GM18498 (cell line): ENCODE measurements around the gene BFAR.
"Not testable (repeated sequence)": the region's sequence is repeated elsewhere in the genome, so short reads cannot be mapped to it uniquely, and the experiment has no call there.

Experiments
- ATAC-seq: cut with Tn5 transposase; IDR thresholded peaks from one replicate; pipeline ENCODE4 v1.9.1; 2021; ENCODE audit warnings: mild to moderate bottlenecking, moderate library complexity; ENCODE audit not compliant: unreplicated experiment

BFAR gene

DNA sequence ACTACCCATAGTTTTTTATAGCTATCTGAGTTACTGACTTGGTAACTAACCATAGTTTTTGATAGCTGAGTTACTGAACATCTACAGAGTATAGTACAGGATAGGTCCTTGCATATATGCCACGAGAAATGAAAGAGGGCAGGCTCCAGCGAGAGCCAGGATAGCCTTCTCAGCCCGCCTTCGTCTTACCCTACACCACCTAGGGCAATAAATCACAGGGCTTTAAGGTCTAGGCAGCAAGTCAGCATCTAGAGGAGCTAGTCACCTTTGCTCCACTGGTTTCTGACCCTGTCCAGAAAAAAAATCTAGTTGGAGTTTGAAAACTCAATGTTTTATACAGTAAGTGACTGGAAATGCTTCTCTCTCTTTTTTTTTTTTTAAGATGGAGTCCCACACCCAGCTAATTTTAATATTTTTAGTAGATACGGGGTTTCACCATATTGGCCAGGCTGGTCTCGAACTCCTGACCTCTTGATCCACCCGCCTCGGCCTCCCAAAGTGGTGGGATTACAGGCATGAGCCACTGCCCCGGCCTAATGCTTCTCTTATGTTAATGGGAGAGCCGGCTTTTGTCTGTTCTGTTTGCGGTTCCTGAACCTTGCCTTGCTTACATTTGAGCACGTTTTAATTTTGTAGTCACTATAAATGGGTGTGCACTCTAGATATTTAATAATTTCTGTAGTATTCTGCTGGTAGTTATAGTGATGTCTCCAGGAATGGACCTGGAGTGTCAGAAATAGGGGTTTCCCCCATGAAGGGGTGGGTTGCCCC lies 2.8 kb downstream of the BFAR start:
- ATAC-seq, result no peak

DNA sequence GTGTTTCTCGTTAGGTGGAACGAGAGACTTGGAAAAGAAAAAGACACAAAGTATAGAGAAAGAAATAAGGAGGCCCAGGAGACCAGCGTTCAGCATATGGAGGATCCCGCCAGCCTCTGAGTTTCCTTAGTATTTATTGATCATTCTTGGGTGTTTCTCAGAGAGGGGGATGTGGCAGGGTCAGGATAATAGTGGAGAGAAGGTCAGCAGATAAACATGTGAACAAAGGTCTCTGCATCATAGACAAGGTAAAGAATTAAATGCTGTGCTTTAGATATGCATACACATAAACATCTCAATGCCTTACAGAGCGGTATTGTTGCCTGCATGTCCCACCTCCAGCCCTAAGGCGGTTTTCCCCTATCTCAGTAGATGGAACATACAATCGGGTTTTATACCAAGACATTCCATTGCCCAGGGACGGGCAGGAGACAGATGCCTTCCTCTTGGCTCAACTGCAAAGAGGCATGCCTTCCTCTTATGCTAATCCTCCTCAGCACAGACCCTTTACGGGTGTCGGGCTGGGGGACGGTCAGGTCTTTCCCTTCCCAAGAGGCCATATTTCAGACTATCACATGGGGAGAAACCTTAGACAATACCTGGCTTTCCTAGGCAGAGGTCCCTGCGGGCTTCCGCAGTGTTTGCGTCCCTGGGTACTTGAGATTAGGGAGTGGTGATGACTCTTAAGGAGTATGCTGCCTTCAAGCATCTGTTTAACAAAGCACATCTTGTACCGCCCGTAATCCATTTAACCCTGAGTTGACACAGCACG lies 3.6 kb downstream of the BFAR start:
- not testable (repeated sequence) for ATAC-seq

- ATAC-seq, result not testable (repeated sequence)
Observed at GRCh38 chr16:14636951-14637240, 4.1 kb downstream of the BFAR start.

DNA sequence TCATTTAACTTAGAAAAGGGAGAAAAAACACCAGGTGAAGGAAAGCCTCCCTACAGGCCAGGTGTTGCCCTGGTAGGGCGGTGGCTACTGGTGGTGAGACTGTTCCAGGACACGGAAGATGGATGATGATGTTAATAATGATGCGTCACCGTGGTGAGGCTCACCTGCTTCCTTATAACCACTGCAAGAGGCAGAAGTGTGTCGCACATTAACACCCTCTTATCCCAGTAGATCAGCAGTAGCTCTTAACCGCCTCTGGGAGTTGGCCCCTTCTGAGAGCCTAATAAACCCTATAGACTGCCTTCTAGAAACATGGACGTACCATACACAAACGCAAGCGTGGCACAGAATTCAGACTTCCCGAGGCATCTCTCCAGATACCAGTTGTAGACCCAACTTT lies 7.8 kb downstream of the BFAR start:
- no peak for ATAC-seq

DNA sequence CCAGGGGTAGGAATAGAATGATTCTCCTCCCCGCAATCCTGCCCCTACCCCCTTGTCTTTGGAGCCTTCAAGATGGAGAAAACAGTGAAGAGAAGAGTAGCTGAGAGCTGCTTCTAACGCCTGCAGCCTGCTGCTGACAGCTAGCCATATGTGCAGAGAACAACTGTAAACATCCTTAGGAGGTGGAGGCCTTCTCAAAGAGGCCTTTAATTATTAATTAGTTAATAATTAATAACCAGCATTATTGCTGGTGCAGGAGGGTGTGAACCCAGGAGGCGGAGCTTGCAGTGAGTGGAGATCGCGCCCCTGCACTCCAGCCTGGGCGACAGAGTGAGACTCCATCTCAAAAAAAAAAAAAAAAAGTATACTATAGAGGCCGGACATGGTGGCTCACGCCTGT lies 8.5 kb downstream of the BFAR start:
- ATAC-seq, result no peak

GRCh38 chr16:14641926-14642325 lies 9.2 kb downstream of the BFAR start:
- no peak for ATAC-seq

DNA sequence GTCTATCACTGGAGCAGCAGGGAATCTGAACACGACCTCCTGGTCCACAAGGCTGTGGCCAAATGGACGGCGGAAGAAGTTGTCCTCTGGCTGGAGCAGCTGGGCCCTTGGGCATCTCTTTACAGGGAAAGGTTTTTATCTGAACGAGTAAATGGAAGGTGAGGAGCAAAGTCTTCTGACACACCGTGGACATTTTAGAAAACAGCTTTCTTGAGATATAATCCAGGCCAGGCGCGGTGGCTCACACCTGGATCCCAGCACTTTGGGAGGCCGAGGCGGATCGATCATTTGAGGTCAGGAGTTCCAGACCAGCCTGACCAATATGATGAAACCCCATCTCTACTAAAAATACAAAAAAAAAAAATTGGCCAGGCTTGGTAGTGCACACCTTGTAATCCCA lies 17.1 kb downstream of the BFAR start:
- ATAC-seq, result no peak

DNA sequence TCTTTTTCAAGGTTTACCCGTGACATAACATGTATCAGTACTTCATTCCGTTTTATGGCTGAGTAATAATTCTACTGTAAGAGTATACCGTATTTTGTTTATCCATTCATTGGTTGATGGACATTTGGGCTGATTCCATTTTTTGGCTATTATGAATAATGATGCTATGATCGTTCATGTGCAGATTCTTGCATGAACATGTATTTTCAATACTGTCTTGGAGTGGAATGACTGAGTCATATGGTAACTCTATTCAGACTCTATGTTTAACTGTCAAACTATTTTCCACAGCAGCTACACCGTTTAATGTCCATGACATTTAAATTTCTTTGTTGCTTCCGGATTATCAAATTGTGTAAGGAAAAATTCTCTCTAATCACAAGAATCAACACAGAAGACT lies 17.9 kb downstream of the BFAR start:
- no peak for ATAC-seq

GRCh38 chr16:14652726-14653125 lies 20.0 kb downstream of the BFAR start:
- ATAC-seq, result no peak

DNA sequence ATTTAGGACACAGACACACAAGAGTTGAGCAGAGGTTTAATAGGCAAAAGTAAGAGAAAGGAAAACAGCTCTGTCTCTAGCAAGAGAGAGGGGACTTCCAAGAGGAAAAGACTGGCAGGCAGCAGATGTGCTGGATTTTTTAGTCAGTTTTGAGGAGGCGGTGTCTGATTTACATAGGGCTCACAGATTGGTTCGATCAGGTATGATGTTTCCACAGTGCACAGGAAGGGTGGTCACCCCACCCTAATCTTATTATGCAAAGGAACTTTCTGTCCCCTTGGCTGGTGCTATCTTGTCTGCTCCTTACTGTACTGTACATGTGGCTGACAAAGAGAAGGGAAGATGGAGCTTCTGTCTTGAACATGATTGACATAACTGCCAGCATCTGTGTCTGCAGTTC lies 25.3 kb downstream of the BFAR start:
- peak; percentile 76 for ATAC-seq

DNA sequence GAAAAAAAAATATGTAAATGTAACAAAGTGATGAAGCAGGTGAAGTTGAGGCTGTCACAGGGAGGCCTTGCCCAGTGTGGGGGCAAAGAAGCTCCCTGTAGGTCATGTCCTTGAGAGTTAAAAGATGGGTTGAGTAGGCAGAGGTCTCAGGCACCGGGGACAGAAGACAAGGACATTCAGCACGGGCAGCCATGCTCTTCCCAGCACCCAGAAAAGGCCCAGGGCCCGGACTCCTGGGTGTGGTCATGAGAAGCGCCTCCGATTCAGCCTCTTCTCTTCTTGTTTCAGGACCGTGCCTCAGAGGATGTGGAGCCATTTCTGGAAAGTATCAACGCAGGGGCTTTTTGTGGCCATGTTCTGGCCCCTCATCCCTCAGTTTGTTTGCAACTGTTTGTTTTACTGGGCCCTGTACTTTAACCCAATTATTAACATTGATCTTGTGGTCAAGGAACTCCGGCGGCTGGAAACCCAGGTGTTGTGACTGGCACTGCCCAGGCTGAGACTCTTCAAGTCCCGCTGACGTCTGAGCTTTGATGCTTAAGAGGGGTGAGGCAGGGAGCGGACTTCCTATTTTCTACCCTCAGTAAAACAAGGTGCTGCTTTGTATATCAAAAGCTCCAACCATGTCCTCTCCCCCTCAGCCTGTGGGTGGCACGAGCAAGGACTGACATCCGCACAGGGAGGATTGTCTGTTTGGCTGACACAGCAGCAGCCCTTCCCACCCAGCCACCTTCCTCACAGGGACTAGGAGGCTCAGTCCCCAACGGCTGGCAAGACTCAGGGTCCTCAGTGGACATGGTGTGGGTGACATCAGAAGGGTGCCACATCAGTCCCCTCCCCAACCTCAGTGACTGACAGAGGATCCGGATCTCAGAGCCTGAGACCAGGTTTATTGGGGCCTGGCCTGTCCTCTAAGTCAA lies 34.9 kb downstream of the BFAR start:
- ATAC-seq, result no peak

GRCh38 chr16:14668556-14669223 lies 35.9 kb downstream of the BFAR start:
- ATAC-seq, result no peak

DNA sequence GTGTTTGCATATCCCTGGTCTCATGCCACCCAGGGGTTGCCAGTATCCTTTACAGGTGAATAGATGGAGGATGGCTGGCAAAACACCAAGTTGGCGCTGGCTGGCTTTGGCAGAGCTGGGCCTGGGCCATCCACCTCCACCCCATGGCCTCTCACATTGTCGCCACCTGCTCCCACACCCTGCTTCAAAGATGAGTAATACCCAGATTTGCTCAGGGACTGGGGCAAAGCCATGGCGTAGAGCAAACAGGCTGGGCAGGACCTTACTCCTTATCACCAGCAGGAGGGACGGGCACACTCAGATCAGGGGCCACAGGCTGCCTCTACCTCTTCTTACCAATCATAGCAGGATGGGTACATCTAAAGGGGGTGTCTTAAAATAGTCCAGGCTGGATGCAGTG lies 37.0 kb downstream of the BFAR start:
- ATAC-seq, result no peak

DNA sequence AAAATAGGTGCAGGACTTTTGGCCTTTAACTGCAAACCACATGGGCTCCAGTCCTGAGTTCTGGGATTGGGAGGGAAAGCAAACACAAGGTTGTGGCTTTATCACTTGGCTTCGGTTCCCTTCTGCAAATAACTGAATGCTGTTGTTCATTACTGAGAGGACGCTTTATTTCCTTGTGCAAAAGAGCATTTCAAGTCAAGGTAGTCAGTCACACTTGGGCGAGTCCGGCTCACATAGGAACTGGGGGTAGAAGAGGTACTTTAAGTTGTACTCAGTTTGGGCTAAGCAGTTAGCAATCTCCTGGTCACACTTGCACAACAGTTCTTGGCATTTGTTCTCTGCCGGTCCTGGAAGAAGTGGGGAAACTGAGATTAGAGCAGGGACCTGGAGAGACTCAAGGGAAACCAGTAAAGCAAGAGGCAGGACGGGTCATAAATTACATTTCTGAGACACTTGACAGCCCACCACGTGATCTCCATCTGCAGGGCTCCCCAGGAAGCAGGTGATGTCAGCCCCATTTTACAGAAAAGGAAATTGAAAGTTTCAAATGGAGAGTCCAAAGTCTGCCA lies 39.7 kb downstream of the BFAR start:
- ATAC-seq, result peak; percentile 71

DNA sequence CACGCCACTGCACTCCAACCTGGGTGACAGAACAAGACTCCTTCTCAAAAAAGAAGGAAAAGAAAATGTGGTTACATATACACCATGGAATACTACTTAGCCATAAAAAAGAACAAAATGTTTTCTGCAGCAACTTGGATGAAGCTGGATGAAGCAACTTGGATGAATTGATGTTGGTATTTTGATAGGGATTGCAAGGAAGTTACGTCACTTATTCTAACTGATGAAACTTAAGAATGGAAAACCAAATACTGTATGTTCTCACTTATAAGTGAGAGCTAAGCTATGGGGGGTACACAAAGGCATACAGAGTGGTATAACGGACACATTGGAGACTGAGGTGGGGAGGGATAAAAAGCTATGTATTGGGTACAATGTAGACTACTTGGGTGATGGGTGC lies 43.9 kb downstream of the BFAR start:
- ATAC-seq, result no peak

DNA sequence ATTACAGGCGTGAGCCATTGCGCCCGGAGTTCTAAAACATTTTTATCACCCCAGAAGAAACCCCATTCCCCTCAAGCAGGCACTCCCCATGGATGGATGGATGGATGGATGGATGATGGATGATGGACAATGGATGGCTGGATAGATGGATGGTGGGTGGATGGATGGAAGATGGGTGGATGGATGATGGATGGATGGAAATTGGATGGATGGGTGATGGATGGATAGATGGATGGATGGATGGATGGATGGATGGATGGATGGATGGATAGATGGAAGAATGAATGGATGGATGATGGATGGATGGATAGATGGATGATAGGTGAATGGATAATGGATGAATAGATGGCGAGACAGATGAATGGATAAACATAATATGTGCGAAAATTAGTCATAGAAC lies 44.9 kb downstream of the BFAR start:
- ATAC-seq, result no peak

DNA sequence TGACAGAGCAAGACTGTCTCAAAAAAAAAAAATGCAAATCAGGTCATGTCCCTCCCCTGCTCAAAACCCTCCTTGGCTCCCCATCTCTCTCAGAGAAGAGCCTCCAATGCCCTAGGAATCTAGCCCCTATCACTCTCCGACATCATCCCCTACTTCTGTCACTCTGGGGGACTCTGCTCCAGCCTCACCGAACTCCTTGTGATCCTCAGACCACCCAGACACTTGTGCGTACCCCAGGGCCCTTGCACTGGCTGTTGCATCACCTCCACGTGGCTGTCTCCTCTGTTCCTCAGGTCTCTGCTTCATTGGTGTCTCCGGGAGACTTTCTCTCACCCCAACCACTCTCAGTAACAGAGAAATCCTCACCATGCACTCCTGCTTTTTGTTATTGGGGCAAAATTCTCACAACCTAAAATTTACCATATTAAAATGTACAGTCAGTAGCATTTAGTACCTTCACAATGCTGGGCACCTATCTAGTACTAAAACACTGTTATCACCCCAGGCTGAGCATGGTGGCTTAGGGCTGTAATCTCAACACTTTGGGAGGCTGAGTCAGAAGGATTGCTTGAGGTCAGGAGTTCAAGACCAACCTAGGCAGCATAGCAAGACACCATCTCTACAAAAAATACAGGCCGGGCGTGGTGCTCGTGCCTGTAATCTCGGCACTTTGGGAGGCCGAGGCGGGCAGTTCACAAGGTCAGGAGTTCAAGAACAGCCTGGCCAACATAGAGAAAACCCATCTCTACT lies 46.2 kb downstream of the BFAR start:
- ATAC-seq, result no peak

- not testable (repeated sequence) for ATAC-seq
Observed at GRCh38 chr16:14680396-14680795, 47.6 kb downstream of the BFAR start.

DNA sequence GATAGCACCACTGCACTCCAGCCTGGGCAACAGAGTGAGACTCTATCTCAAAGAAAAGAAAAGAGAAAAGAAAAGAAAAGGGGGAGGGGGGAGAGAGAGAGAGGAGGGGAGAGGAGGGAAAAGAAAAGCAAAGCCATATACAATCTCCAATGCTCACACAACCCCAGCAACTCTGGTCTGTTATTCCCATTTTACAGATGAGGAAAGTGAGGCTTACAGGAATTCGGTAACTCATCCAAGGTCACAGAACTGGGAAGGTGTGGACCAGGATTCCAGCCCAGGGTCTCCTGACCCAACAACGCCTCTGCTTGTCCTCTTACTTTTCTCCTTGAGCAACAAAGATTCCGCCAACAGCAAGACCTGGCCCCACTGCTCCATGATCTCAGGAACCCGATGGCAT lies 48.4 kb downstream of the BFAR start:
- no peak for ATAC-seq

DNA sequence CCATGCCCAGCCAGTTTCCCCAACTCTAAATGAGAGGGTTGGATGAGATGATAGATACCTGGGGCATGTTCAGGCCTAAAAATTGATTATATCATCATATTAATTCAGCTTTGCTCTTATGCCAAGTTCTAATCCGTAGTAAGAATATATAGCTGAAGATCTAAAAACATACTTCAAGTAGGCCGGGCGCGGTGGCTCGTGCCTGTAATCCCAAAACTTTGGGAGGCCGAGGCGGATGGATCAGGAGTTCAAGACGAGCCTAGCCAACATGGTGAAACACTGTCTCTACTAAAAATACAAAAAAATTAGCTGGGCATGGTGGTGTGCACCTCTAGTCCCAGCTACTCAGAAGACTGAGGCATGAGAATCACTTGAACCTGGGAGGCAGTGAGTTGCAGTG lies 49.4 kb downstream of the BFAR start:
- no peak for ATAC-seq
